Spleen (tissue), 7 donors: ENCODE data around the gene ELMO3.

Experiments
- CTCF ChIP-seq, 11 experiments: fragments of 200-600 bp in 7 of 11; fragments of 450-650 bp in 4 of 11; sonication (generic) in 4 of 11; IDR thresholded peaks in 8 of 11; conservative IDR thresholded peaks in 3 of 11; 1 replicate in 7 of 11; 2 replicates in 4 of 11; pipeline versions ENCODE4 v1.4.0 to v1.8.0; 2016 to 2021; ENCODE audit warnings: antibody characterized with exemption in 11 of 11, inconsistent platforms in 4 of 11, mild to moderate bottlenecking in 1 of 11
- POLR2A ChIP-seq, 3 donors: fragments of 450-650 bp; IDR thresholded peaks; one replicate each; pipeline ENCODE4 v1.5.1; 2017; ENCODE audit warnings: antibody characterized with exemption in 3 of 3, mild to moderate bottlenecking in 1 of 3
- POLR2AphosphoS5 ChIP-seq, 3 donors: sonication (generic); formaldehyde crosslinking; IDR thresholded peaks; one replicate each; pipeline ENCODE4 v1.5.1; 2017; ENCODE audit warnings: antibody characterized with exemption in 3 of 3
- donor health status: DM: no; HTN: no; CAD: no; lungs with moderate emphysema.
- donor health status: DM: no; HTN: no; CAD: no.
- donor health status: DM: no; HTN: no; CAD: no.

- TF ChIP-seq CTCF (IDR thresholded peaks at IDR 0.05 in 8 of 11, conservative IDR thresholded peaks at IDR 0.05 in 3 of 11) (no peak), POLR2A (IDR thresholded peaks at IDR 0.05) (no peak), POLR2AphosphoS5 (IDR thresholded peaks at IDR 0.05) (no peak)
Measured at GRCh38 chr16:67235816-67236562, 37.1 kb downstream of the ELMO3 start.
